ENCODE measurements around the gene ZNF433.
"Not testable (repeated sequence)": the region's sequence is repeated elsewhere in the genome, so short reads cannot be mapped to it uniquely, and the experiment has no call there.

The ZNF433 gene

GRCh38 chr19:12035220-12036172, at the start of gene ZNF433:
Gene ZNF433 (minus strand): TSS chr19:12035679. CDS start chr19:12035539, 140 bp downstream.
- H3K4me1 ChIP-seq: peaks cover 4% of the 10 kb centered on the region
- H3K36me3 ChIP-seq (ENCODE audit: control insufficient read depth, insufficient read depth, low read length): no peaks in the 10 kb centered on the region
- H3K9ac ChIP-seq: peak within 1 kb of the TSS; percentile 88
- no peaks in the 10 kb centered on the region for H3K27me3 ChIP-seq (ENCODE audit: control insufficient read depth, insufficient read depth, low read length)
- peak within 1 kb of the TSS; percentile 92 for H3K27ac ChIP-seq
- H2AFZ ChIP-seq: peak within 1 kb of the TSS; percentile 96
- H3K4me3 ChIP-seq (ENCODE audit: low read depth, low read length): peak within 1 kb of the TSS; percentile 98
- no peaks in the 10 kb centered on the region for H3K9me3 ChIP-seq (ENCODE audit: control insufficient read depth, low read length)
- peak; percentile 6 for TF ChIP-seq CTCF (IDR thresholded peaks at IDR 0.05)
- peaks cover 12% of the 10 kb centered on the region for H3K79me2 ChIP-seq
- peak within 1 kb of the TSS; percentile 99 for H3K4me2 ChIP-seq (ENCODE audit: low read length)

- not testable (repeated sequence) for H3K27ac ChIP-seq; H3K36me3 ChIP-seq (ENCODE audit: control insufficient read depth, insufficient read depth, low read length); H3K4me2 ChIP-seq (ENCODE audit: low read length); H3K4me3 ChIP-seq (ENCODE audit: low read depth, low read length); H3K9ac ChIP-seq; H3K4me1 ChIP-seq; H3K27me3 ChIP-seq (ENCODE audit: control insufficient read depth, insufficient read depth, low read length); H3K79me2 ChIP-seq; H3K9me3 ChIP-seq (ENCODE audit: control insufficient read depth, low read length); H2AFZ ChIP-seq
Observed at GRCh38 chr19:12083336-12083735, 47.9 kb upstream of the ZNF433 start.

- H2AFZ ChIP-seq: no peak overlapping the region
- no peak overlapping the region for H3K4me2 ChIP-seq (ENCODE audit: low read length)
- H3K9me3 ChIP-seq (ENCODE audit: control insufficient read depth, low read length): peaks cover 45% of the 10 kb centered on the region
- H3K36me3 ChIP-seq (ENCODE audit: control insufficient read depth, insufficient read depth, low read length): peaks cover 46% of the 10 kb centered on the region
- no peaks in the 10 kb centered on the region for H3K4me1 ChIP-seq
- H3K27me3 ChIP-seq (ENCODE audit: control insufficient read depth, insufficient read depth, low read length): no peaks in the 10 kb centered on the region
- no peaks in the 10 kb centered on the region for H3K79me2 ChIP-seq
- no peak overlapping the region for H3K27ac ChIP-seq
- no peak overlapping the region for H3K9ac ChIP-seq
- no peak for TF ChIP-seq CTCF (IDR thresholded peaks at IDR 0.05)
- no peak overlapping the region for H3K4me3 ChIP-seq (ENCODE audit: low read depth, low read length)
Observed at GRCh38 chr19:12077375-12077774, 41.9 kb upstream of the ZNF433 start.

- H3K36me3 ChIP-seq (ENCODE audit: control insufficient read depth, insufficient read depth, low read length): peaks cover 46% of the 10 kb centered on the region
- H3K4me3 ChIP-seq (ENCODE audit: low read depth, low read length): not testable (repeated sequence)
Observed at GRCh38 chr19:12076331-12076730, 40.9 kb upstream of the ZNF433 start.

GRCh38 chr19:12075538-12076139, 40.2 kb upstream of the ZNF433 start:
- no peak overlapping the region for H3K4me2 ChIP-seq (ENCODE audit: low read length)
- no peak overlapping the region for H3K27ac ChIP-seq
- peaks cover 45% of the 10 kb centered on the region for H3K9me3 ChIP-seq (ENCODE audit: control insufficient read depth, low read length)
- H3K4me3 ChIP-seq (ENCODE audit: low read depth, low read length): no peak overlapping the region
- H3K27me3 ChIP-seq (ENCODE audit: control insufficient read depth, insufficient read depth, low read length): no peaks in the 10 kb centered on the region
- no peak overlapping the region for H2AFZ ChIP-seq
- H3K36me3 ChIP-seq (ENCODE audit: control insufficient read depth, insufficient read depth, low read length): peaks cover 44% of the 10 kb centered on the region
- H3K9ac ChIP-seq: no peak overlapping the region
- no peaks in the 10 kb centered on the region for H3K79me2 ChIP-seq
- no peaks in the 10 kb centered on the region for H3K4me1 ChIP-seq
- TF ChIP-seq CTCF (IDR thresholded peaks at IDR 0.05): no peak

More at GRCh38 chr19:12076331-12076730, 40.9 kb upstream of the ZNF433 start:
- H3K9ac ChIP-seq; H3K27me3 ChIP-seq (ENCODE audit: control insufficient read depth, insufficient read depth, low read length); H2AFZ ChIP-seq; H3K79me2 ChIP-seq; H3K4me1 ChIP-seq; H3K4me2 ChIP-seq (ENCODE audit: low read length); H3K27ac ChIP-seq: not testable (repeated sequence)
- peaks cover 45% of the 10 kb centered on the region for H3K9me3 ChIP-seq (ENCODE audit: control insufficient read depth, low read length)

Data from parathyroid adenoma (tissue), 2 donors.